MM.1S (cell line): ENCODE results near the gene SLC25A19.

Experiments used
- DNase-seq: peaks from one replicate; pipeline ENCODE4 v3.0.0-alpha.2; 2015
- H2AFZ ChIP-seq: fragments of 300-600 bp; sonication (generic); 2 replicates; pipeline ENCODE4 v1.6.0; 2016; ENCODE audit warnings: antibody characterized with exemption, low read length
- H3F3A ChIP-seq: fragments of 300-600 bp; sonication (generic); 2 replicates; pipeline ENCODE4 v1.6.1; 2016; ENCODE audit warnings: mild to moderate bottlenecking, antibody characterized with exemption, low read length, moderate library complexity, mixed read lengths; ENCODE audit not compliant: insufficient read depth
- H3K27ac ChIP-seq: fragments of 300-600 bp; sonication (generic); 2 replicates; pipeline ENCODE4 v1.5.1; 2016; ENCODE audit warnings: mild to moderate bottlenecking, low read length
- H3K27me3 ChIP-seq: fragments of 300-600 bp; sonication (generic); replicated peaks from 2 replicates; pipeline ENCODE4 v1.6.0; 2016; ENCODE audit warnings: low read length; ENCODE audit not compliant: insufficient read depth
- H3K36me3 ChIP-seq: fragments of 300-600 bp; sonication (generic); replicated peaks from 2 replicates; pipeline ENCODE4 v1.6.1; 2016; ENCODE audit warnings: mild to moderate bottlenecking, low read length, mixed read lengths; ENCODE audit not compliant: insufficient read depth
- H3K4me1 ChIP-seq: fragments of 300-600 bp; sonication (generic); 2 replicates; pipeline ENCODE4 v1.6.1; 2016; ENCODE audit warnings: low read length, mixed read lengths
- H3K4me2 ChIP-seq: fragments of 300-600 bp; sonication (generic); 2 replicates; pipeline ENCODE4 v1.6.0; 2016; ENCODE audit warnings: low read depth, low read length
- H3K4me3 ChIP-seq: fragments of 300-600 bp; sonication (generic); 2 replicates; pipeline ENCODE4 v1.5.1; 2016; ENCODE audit warnings: low read length, mixed read lengths
- H3K79me2 ChIP-seq: fragments of 300-600 bp; sonication (generic); 2 replicates; pipeline ENCODE4 v1.6.1; 2016; ENCODE audit warnings: mixed run types, low read length, mixed read lengths
- H3K9ac ChIP-seq: fragments of 300-600 bp; sonication (generic); 2 replicates; pipeline ENCODE4 v1.6.1; 2016; ENCODE audit warnings: low read length, mixed read lengths
- H3K9me2 ChIP-seq: fragments of 300-600 bp; sonication (generic); replicated peaks from 2 replicates; pipeline ENCODE4 v1.6.1; 2016; ENCODE audit warnings: mild to moderate bottlenecking, low read length, mixed read lengths; ENCODE audit not compliant: insufficient read depth
- H3K9me3 ChIP-seq: fragments of 300-600 bp; sonication (generic); replicated peaks from 2 replicates; pipeline ENCODE4 v1.6.1; 2016; ENCODE audit warnings: mild to moderate bottlenecking, low read length, mixed read lengths; ENCODE audit not compliant: insufficient read depth
- H4K20me1 ChIP-seq: fragments of 300-600 bp; sonication (generic); 2 replicates; pipeline ENCODE4 v1.6.1; 2016; ENCODE audit warnings: mild to moderate bottlenecking, low read length, moderate library complexity, mixed read lengths; ENCODE audit not compliant: insufficient read depth
- CTCF ChIP-seq: fragments of 300-600 bp; sonication (generic); IDR thresholded peaks from 2 replicates; pipeline ENCODE4 v1.5.1; 2016; ENCODE audit warnings: antibody characterized with exemption, low read length, mixed read lengths
- EZH2 ChIP-seq: fragments of 300-600 bp; sonication (generic); optimal IDR thresholded peaks from 2 replicates; pipeline ENCODE3; 2017; ENCODE audit warnings: low read depth, mild to moderate bottlenecking, antibody characterized with exemption, low read length, mixed read lengths
- EZH2phosphoT487 ChIP-seq: fragments of 300-600 bp; sonication (generic); IDR thresholded peaks from 2 replicates; pipeline ENCODE4 v1.6.1; 2018; ENCODE audit warnings: antibody characterized with exemption, low read length

SLC25A19 gene

GRCh38 chr17:75288770-75289114 is 491 bp downstream of the SLC25A19 start:
- Histone ChIP-seq H3K4me2 (peak overlapping the region; percentile 84), H3K4me3 (peak overlapping the region; percentile 87), H3K27me3 (no peaks in the 10 kb centered on the region), H3K4me1 (0 out of 2 replicates have a peak, but pooled peaks cover 5% of the 10 kb centered on the region), H3K9me3 (no peaks in the 10 kb centered on the region), H3F3A (peaks cover 16% of the 10 kb centered on the region), H3K79me2 (peaks cover 44% of the 10 kb centered on the region), H3K9me2 (no peaks in the 10 kb centered on the region), H2AFZ (peak overlapping the region; percentile 82), H3K27ac (peak overlapping the region; percentile 79), H3K9ac (peak overlapping the region; percentile 82), H3K36me3 (peaks cover 11% of the 10 kb centered on the region; the same call in 1 of the 2 replicates), H4K20me1 (no peaks in the 10 kb centered on the region)
- no peak for TF ChIP-seq EZH2phosphoT487
- TF ChIP-seq CTCF: no peak
- TF ChIP-seq EZH2: no peak
- DNase-seq: peak; percentile 84

GRCh38 chr17:75288359-75288758 is 874 bp downstream of the SLC25A19 start:
- Histone ChIP-seq H3K27me3 (no peaks in the 10 kb centered on the region), H3K4me1 (0 out of 2 replicates have a peak, but pooled peaks cover 5% of the 10 kb centered on the region), H3F3A (peaks cover 16% of the 10 kb centered on the region), H3K4me3 (peak overlapping the region; percentile 87), H4K20me1 (no peaks in the 10 kb centered on the region), H3K36me3 (peaks cover 11% of the 10 kb centered on the region; the same call in 1 of the 2 replicates), H3K4me2 (peak overlapping the region; percentile 84), H3K79me2 (peaks cover 47% of the 10 kb centered on the region), H3K9me2 (no peaks in the 10 kb centered on the region), H3K27ac (peak overlapping the region; percentile 79; the same call in 1 of the 2 replicates), H2AFZ (no peak overlapping the region), H3K9ac (peak overlapping the region; percentile 82; the same call in 1 of the 2 replicates), H3K9me3 (no peaks in the 10 kb centered on the region)
- DNase-seq: no peak
- TF ChIP-seq EZH2 (no peak), EZH2phosphoT487 (no peak), CTCF (no peak)

GRCh38 chr17:75287221-75287620 is 2.0 kb downstream of the SLC25A19 start:
- no peak overlapping the region for H2AFZ ChIP-seq
- no peak for TF ChIP-seq EZH2
- TF ChIP-seq EZH2phosphoT487: no peak
- no peak for TF ChIP-seq CTCF
- no peaks in the 10 kb centered on the region for H4K20me1 ChIP-seq
- H3K27ac ChIP-seq: no peak overlapping the region
- H3K9ac ChIP-seq: no peak overlapping the region
- H3K27me3 ChIP-seq: no peaks in the 10 kb centered on the region
- H3K79me2 ChIP-seq: peaks cover 48% of the 10 kb centered on the region
- no peak overlapping the region for H3K4me3 ChIP-seq
- H3K4me2 ChIP-seq: peak overlapping the region; percentile 84; the same call in 1 of the 2 replicates
- no peak for DNase-seq
- no peaks in the 10 kb centered on the region for H3K9me2 ChIP-seq
- H3K4me1 ChIP-seq: 0 out of 2 replicates have a peak, but pooled peaks cover 5% of the 10 kb centered on the region
- H3K9me3 ChIP-seq: no peaks in the 10 kb centered on the region
- peaks cover 11% of the 10 kb centered on the region; the same call in 1 of the 2 replicates for H3K36me3 ChIP-seq
- H3F3A ChIP-seq: peaks cover 16% of the 10 kb centered on the region
